ENCODE measurements around the gene STXBP3. TPM values are rescaled to one million over a fixed set of nuclear protein-coding genes. Genes with fewer than 3 reads are reported as not detected.

Gene STXBP3
- total RNA-seq, 1 donor from 2014 or later, result 36.7 TPM

GRCh38 chr1:108826081-108826635 is 79.7 kb downstream of the STXBP3 start:
- no peak overlapping the region for H3K4me3 ChIP-seq (ENCODE audit: low read depth, low read length)
- DNase-seq (ENCODE audit: low read depth), result no peak
- no peak for TF ChIP-seq CTCF (conservative IDR thresholded peaks at IDR 0.05; ENCODE audit: low read depth, low read length)

GRCh38 chr1:108828074-108828961 is 81.8 kb downstream of the STXBP3 start:
- H3K4me3 ChIP-seq (ENCODE audit: low read depth, low read length), result no peak overlapping the region
- peak; percentile 22 for DNase-seq (ENCODE audit: low read depth)
- TF ChIP-seq CTCF (conservative IDR thresholded peaks at IDR 0.05; ENCODE audit: low read depth, low read length), result peak; percentile 81

- DNase-seq (ENCODE audit: low read depth), result peak; percentile 45
- H3K4me3 ChIP-seq (ENCODE audit: low read depth, low read length), result no peak overlapping the region
- TF ChIP-seq CTCF (conservative IDR thresholded peaks at IDR 0.05; ENCODE audit: low read depth, low read length), result no peak
Observed at GRCh38 chr1:108829498-108829916, 83.0 kb downstream of the STXBP3 start.

- H3K4me3 ChIP-seq (ENCODE audit: low read depth, low read length), result no peak overlapping the region
- TF ChIP-seq CTCF (conservative IDR thresholded peaks at IDR 0.05; ENCODE audit: low read depth, low read length), result no peak
- no peak for DNase-seq (ENCODE audit: low read depth)
Observed at GRCh38 chr1:108830119-108831008, 83.9 kb downstream of the STXBP3 start.

- DNase-seq (ENCODE audit: low read depth), result no peak
- TF ChIP-seq CTCF (conservative IDR thresholded peaks at IDR 0.05; ENCODE audit: low read depth, low read length), result no peak
- no peak overlapping the region for H3K4me3 ChIP-seq (ENCODE audit: low read depth, low read length)
Observed at GRCh38 chr1:108831225-108831624, 84.8 kb downstream of the STXBP3 start.

GRCh38 chr1:108832929-108833328 is 86.5 kb downstream of the STXBP3 start:
- DNase-seq (ENCODE audit: low read depth), result no peak
- TF ChIP-seq CTCF (conservative IDR thresholded peaks at IDR 0.05; ENCODE audit: low read depth, low read length), result no peak
- H3K4me3 ChIP-seq (ENCODE audit: low read depth, low read length), result no peak overlapping the region

All from epithelial cell of proximal tubule (primary cell).